ENCODE data around the gene NADK. TPM values are rescaled to one million over a fixed set of nuclear protein-coding genes. Genes with fewer than 3 reads are reported as not detected.

The NADK gene
- total RNA-seq, 1 experiment from 2014 or later: 124 TPM

DNA sequence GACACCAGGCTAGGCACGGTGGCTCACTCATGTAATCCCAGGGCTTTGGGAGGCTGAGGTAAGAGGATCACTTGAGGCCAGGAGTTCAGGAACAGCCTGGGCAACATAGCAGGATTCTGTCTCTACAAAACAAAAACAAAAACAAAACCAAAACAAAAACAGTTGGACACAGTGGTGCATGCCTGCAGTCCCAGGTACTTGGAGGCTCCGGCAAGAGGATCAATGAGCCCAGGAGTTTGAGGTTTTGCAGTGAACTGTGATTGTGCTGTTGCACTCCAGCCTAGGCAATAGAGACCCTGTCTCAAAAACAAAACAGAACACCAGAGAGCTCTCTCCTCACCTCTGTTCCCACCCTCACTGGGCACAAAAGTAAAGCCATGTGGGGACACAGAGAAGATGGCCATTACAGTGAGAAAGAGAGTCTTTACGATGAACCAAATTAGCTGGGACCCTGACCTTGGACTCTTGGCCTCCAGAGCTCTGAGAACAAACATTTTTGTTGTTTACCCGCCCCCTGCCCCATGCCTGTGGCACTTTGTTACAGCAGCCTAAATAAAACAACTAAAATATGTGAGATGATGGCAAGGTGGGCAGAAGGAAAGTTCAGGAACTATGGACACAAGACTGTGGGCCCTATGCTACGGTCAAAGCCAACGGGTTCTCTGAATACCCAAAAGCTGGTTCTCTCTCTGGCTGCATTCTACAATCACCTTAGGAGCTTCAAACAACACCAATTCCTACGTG is 9.8 kb downstream of the NADK start:
- ATAC-seq (no peak), DNase-seq (ENCODE audit: low spot score) (no peak)
- Mint-ChIP-seq H3K36me3 (peaks cover 57% of the 10 kb centered on the region), H3K4me3 (no peak overlapping the region), H3K27ac (peak overlapping the region; percentile 68), H3K4me1 (no peaks in the 10 kb centered on the region), H3K27me3 (ENCODE audit: low read depth) (no peaks in the 10 kb centered on the region), H3K9me3 (peaks cover 11% of the 10 kb centered on the region)
- ChIA-PET CTCF (no interaction called here), POLR2A (no interaction called here)
- TF ChIP-seq, protein P1, sequence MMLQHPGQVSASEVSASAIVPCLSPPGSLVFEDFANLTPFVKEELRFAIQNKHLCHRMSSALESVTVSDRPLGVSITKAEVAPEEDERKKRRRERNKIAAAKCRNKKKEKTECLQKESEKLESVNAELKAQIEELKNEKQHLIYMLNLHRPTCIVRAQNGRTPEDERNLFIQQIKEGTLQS (CRISPR knock-in tag; conservative IDR thresholded peaks at IDR 0.05): no peak
- no peak for TF ChIP-seq FOXJ3 (CRISPR knock-in tag; IDR thresholded peaks at IDR 0.05; ENCODE audit: borderline replicate concordance)
- TF ChIP-seq ERG (CRISPR knock-in tag; IDR thresholded peaks at IDR 0.05): no peak
- no peak for TF ChIP-seq NFE2L1 (CRISPR knock-in tag; IDR thresholded peaks at IDR 0.05)
- TF ChIP-seq, protein P2, sequence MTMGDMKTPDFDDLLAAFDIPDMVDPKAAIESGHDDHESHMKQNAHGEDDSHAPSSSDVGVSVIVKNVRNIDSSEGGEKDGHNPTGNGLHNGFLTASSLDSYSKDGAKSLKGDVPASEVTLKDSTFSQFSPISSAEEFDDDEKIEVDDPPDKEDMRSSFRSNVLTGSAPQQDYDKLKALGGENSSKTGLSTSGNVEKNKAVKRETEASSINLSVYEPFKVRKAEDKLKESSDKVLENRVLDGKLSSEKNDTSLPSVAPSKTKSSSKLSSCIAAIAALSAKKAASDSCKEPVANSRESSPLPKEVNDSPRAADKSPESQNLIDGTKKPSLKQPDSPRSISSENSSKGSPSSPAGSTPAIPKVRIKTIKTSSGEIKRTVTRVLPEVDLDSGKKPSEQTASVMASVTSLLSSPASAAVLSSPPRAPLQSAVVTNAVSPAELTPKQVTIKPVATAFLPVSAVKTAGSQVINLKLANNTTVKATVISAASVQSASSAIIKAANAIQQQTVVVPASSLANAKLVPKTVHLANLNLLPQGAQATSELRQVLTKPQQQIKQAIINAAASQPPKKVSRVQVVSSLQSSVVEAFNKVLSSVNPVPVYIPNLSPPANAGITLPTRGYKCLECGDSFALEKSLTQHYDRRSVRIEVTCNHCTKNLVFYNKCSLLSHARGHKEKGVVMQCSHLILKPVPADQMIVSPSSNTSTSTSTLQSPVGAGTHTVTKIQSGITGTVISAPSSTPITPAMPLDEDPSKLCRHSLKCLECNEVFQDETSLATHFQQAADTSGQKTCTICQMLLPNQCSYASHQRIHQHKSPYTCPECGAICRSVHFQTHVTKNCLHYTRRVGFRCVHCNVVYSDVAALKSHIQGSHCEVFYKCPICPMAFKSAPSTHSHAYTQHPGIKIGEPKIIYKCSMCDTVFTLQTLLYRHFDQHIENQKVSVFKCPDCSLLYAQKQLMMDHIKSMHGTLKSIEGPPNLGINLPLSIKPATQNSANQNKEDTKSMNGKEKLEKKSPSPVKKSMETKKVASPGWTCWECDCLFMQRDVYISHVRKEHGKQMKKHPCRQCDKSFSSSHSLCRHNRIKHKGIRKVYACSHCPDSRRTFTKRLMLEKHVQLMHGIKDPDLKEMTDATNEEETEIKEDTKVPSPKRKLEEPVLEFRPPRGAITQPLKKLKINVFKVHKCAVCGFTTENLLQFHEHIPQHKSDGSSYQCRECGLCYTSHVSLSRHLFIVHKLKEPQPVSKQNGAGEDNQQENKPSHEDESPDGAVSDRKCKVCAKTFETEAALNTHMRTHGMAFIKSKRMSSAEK (CRISPR knock-in tag; IDR thresholded peaks at IDR 0.05; ENCODE audit: borderline replicate concordance): no peak
- no peak for TF ChIP-seq FOXP4 (CRISPR knock-in tag; IDR thresholded peaks at IDR 0.05)
- TF ChIP-seq GABPB1 (CRISPR knock-in tag; IDR thresholded peaks at IDR 0.05): no peak
- no peak for TF ChIP-seq ZNF416 (CRISPR knock-in tag; IDR thresholded peaks at IDR 0.05)

- POLR2A ChIA-PET: no interaction called here
- DNase-seq (ENCODE audit: low spot score): peak; percentile 6
- Mint-ChIP-seq H3K36me3 (peaks cover 50% of the 10 kb centered on the region), H3K27me3 (ENCODE audit: low read depth) (no peaks in the 10 kb centered on the region), H3K27ac (no peak overlapping the region), H3K9me3 (peaks cover under 1% of the 10 kb centered on the region; the same call in 1 of the 2 replicates), H3K4me3 (no peak overlapping the region), H3K4me1 (no peaks in the 10 kb centered on the region)
- no peak for ATAC-seq
- TF ChIP-seq CREM (CRISPR knock-in tag; IDR thresholded peaks at IDR 0.05) (no peak), FOXK1 (CRISPR knock-in tag; IDR thresholded peaks at IDR 0.05) (no peak), GTF2I (CRISPR knock-in tag; conservative IDR thresholded peaks at IDR 0.05) (no peak), NFE2L1 (CRISPR knock-in tag; IDR thresholded peaks at IDR 0.05) (no peak)
- TF ChIP-seq, protein P1 (CRISPR knock-in tag; conservative IDR thresholded peaks at IDR 0.05): no peak
- TF ChIP-seq, protein P3, sequence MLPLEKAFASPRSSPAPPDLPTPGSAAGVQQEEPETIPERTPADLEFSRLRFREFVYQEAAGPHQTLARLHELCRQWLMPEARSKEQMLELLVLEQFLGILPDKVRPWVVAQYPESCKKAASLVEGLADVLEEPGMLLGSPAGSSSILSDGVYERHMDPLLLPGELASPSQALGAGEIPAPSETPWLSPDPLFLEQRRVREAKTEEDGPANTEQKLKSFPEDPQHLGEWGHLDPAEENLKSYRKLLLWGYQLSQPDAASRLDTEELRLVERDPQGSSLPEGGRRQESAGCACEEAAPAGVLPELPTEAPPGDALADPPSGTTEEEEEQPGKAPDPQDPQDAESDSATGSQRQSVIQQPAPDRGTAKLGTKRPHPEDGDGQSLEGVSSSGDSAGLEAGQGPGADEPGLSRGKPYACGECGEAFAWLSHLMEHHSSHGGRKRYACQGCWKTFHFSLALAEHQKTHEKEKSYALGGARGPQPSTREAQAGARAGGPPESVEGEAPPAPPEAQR (CRISPR knock-in tag; IDR thresholded peaks at IDR 0.05): no peak
- TF ChIP-seq, protein P4, sequence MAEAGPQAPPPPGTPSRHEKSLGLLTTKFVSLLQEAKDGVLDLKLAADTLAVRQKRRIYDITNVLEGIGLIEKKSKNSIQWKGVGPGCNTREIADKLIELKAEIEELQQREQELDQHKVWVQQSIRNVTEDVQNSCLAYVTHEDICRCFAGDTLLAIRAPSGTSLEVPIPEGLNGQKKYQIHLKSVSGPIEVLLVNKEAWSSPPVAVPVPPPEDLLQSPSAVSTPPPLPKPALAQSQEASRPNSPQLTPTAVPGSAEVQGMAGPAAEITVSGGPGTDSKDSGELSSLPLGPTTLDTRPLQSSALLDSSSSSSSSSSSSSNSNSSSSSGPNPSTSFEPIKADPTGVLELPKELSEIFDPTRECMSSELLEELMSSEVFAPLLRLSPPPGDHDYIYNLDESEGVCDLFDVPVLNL (CRISPR knock-in tag; IDR thresholded peaks at IDR 0.05; ENCODE audit: borderline replicate concordance, low read depth): no peak
- CTCF ChIA-PET: no interaction called here
These were observed 13.3 kb downstream of the NADK start for GRCh38 chr1:1764876-1765470.
